ENCODE measurements around the gene DNAI1.

The DNAI1 gene

DNA sequence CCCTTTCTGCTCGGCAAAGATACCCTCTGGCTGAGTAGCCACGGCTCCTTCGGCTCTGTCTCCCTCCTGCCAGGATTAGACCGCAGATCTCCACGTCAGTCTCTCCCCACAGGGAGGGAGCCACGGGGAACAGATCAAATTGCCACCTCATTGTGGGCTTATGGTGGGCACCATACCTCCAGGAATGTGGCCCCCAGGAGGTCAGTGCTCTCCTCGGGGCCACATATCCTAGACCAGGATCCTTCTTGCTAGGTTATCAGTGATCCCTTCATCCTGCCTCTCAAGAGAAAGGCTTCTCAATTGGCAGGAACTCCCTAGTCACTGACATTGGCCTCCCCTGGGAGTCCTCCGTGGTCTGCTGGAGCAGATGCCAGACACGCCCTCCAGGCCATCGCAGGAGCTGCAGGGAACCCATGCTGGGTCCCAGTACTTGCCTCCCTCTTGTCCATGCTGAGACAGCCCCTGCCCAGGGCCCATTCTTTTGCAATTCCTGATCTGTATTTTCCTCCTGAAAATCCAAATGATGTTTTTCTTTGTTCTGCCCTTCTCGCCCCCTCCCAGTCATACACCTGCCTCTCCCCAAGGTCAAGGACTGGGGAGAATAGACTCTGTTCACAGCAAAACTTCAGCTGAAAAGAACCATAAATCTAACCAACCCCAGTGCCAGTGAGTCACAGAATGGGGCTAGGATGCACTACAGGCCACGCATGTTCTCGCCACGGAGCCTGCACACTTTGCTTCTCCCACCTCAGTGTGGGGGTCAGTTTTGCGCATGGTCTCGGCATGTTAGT lies 95.8 kb downstream of the DNAI1 start:
- DNase-seq (ENCODE audit: low read depth): no peak
- TF ChIP-seq, protein P1, sequence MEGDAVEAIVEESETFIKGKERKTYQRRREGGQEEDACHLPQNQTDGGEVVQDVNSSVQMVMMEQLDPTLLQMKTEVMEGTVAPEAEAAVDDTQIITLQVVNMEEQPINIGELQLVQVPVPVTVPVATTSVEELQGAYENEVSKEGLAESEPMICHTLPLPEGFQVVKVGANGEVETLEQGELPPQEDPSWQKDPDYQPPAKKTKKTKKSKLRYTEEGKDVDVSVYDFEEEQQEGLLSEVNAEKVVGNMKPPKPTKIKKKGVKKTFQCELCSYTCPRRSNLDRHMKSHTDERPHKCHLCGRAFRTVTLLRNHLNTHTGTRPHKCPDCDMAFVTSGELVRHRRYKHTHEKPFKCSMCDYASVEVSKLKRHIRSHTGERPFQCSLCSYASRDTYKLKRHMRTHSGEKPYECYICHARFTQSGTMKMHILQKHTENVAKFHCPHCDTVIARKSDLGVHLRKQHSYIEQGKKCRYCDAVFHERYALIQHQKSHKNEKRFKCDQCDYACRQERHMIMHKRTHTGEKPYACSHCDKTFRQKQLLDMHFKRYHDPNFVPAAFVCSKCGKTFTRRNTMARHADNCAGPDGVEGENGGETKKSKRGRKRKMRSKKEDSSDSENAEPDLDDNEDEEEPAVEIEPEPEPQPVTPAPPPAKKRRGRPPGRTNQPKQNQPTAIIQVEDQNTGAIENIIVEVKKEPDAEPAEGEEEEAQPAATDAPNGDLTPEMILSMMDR (conservative IDR thresholded peaks at IDR 0.05; ENCODE audit: control insufficient read depth, insufficient read depth, low read depth, low read length): no peak
- H3K4me3 ChIP-seq (ENCODE audit: control insufficient read depth, low read depth, low read length): no peak overlapping the region

DNA sequence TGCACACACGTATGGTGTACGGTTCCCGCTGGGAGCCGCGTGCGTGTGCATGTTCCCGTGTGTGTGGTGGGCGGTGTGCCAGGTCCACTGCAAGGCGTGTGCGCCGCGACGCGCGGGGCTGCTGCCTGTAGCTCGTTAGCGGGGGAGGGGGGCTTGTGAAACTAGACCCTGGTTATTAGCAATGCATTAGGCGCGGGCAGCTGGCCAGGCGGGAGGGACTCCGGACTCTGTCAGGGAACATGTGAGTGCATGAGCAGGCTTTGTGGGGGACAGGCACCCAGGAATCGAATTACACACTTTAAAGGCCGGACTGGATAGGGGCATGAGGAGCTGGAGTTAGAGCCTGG lies 96.4 kb downstream of the DNAI1 start:
- no peak overlapping the region for H3K4me3 ChIP-seq (ENCODE audit: control insufficient read depth, low read depth, low read length)

DNA sequence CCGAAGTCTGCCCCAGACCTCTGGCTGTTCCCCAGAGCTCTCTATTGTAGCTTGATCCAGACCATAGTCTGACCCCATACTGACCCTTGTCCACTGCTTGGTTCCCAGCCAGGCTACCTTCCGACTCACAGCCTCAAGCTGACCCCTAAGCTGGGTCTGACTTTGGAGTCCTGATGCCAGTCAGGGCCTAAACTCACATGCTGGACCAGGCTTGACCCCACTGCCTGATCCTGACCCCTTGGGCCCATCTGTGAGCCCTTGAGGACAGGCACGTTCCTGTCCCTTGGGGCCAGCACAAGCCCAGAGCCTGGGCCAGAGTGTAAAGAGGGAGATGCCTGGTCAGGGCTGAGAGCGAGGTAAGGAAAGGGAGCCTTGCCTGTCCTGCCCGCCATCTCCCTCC lies 96.9 kb downstream of the DNAI1 start:
- no peak for DNase-seq (ENCODE audit: low read depth)
- TF ChIP-seq, protein P1 (conservative IDR thresholded peaks at IDR 0.05; ENCODE audit: control insufficient read depth, insufficient read depth, low read depth, low read length): no peak
- no peak overlapping the region for H3K4me3 ChIP-seq (ENCODE audit: control insufficient read depth, low read depth, low read length)

More for the DNA sequence above, 96.4 kb downstream of the DNAI1 start:
- TF ChIP-seq, protein P1 (conservative IDR thresholded peaks at IDR 0.05; ENCODE audit: control insufficient read depth, insufficient read depth, low read depth, low read length): no peak
- DNase-seq (ENCODE audit: low read depth): no peak

DNA sequence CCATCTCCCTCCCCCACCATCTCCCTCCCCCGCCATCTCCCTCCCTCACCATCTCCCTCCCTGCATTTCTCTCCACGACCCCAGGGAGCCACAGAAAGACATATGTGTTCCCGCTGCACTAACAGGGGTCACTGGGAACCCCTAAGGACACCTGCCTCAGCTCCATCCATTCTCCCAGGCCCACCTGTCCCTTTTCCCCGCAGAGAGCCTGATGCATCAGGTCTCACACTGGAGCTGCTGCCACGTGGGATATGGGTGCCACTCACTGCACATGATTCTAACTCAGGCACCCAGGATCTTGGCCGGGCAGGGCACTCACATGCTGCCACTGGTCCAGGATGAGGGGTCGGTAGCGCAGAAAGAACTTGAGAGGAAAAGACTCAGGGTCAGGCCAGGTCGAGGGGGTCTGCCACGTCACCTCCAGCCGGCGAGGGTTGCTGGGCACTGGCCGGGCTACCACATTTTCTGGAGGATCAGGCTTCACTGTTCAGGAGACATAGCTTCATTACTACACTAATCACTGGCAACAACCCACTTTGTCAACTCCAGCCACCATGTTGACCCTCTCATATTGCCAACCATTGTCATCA lies 97.4 kb downstream of the DNAI1 start:
- TF ChIP-seq, protein P1 (conservative IDR thresholded peaks at IDR 0.05; ENCODE audit: control insufficient read depth, insufficient read depth, low read depth, low read length): no peak
- DNase-seq (ENCODE audit: low read depth): no peak
- no peak overlapping the region for H3K4me3 ChIP-seq (ENCODE audit: control insufficient read depth, low read depth, low read length)

DNA sequence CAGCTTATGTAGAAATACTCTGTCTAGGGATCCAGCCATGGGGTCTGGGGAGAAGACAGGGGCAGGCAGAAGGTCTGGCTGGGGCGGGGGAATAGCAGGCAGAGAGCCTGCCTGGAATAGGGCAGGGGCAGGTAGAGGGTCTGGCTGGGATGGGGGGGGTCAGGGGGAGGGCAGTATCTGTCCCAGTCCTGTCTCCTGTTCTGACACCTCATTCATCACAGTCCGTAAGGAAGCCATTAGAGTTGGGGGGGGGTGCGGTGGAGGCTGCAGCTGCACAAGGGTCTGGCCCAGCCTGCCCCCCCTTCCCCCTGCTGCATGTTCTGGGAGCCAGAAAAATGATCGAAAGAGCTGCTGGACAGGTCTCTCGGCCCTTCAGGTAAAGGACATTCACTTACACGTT lies 98.3 kb downstream of the DNAI1 start:
- DNase-seq (ENCODE audit: low read depth): no peak
- H3K4me3 ChIP-seq (ENCODE audit: control insufficient read depth, low read depth, low read length): no peak overlapping the region
- TF ChIP-seq, protein P1 (conservative IDR thresholded peaks at IDR 0.05; ENCODE audit: control insufficient read depth, insufficient read depth, low read depth, low read length): no peak

DNA sequence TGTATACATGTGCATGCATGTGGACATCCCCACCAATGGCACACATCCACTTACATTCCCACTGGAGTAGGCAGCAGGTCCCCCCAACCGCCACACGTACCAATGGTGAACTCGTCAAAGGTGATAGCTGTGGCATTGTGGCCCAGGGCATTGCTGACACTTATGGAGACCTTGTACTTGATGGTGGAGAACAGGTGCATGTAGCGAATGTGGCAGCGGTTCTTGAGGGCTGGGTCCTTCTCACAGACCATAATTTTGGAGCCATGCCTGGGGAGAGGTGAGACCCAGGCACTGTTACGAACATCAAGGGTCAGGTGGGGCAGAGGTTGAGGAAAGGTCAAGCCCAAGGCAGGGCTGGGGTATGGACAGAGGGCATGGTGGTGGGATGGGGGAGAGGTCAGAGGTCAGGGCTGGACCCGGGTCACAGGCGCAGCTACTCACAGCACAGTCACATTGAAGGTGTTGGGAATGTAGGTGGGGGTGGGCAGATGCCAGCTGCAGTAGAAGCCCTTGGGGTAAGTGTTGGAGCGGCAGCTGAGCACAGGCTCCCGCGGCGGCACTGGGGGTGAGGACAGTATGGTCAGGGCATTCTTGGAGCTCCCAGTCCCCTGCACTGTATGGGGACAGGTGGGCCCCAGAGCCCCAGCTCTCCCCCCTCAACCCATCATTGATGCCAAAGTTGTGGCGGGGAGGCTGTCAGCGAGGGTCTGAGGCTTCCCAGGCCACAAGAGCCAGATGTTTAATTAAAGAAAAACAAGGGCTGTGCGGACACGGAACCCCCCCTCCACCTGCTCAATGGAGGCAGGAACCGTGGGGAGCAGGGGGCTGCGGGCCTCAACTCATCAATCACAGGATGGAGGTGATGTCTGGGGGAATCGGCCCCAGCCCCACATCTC lies 99.1 kb downstream of the DNAI1 start:
- H3K4me3 ChIP-seq (ENCODE audit: control insufficient read depth, low read depth, low read length): no peak overlapping the region
- TF ChIP-seq, protein P1 (conservative IDR thresholded peaks at IDR 0.05; ENCODE audit: control insufficient read depth, insufficient read depth, low read depth, low read length): no peak
- DNase-seq (ENCODE audit: low read depth): no peak

Measured in fibroblast of mammary gland (primary cell).